Prostate gland (tissue), 2 donors: ENCODE data around the gene SEC61A1.

ENCODE experiments used
- POLR2A ChIP-seq: fragments of 450-650 bp; IDR thresholded peaks from one replicate; pipeline ENCODE4 v1.6.1; 2016; ENCODE audit warnings: antibody characterized with exemption, mild to moderate bottlenecking
- TF ChIP-seq, protein P1 (sequence below), 4 experiments: fragments of 200-600 bp in 2 of 4; fragments of 450-650 bp in 2 of 4; sonication (generic) in 2 of 4; IDR thresholded peaks; 1 replicate in 3 of 4; 2 replicates in 1 of 4; pipeline ENCODE4 v1.5.1; 2016 to 2019; ENCODE audit warnings: antibody characterized with exemption in 4 of 4, mild to moderate bottlenecking in 2 of 4, moderate library complexity in 2 of 4

DNA sequence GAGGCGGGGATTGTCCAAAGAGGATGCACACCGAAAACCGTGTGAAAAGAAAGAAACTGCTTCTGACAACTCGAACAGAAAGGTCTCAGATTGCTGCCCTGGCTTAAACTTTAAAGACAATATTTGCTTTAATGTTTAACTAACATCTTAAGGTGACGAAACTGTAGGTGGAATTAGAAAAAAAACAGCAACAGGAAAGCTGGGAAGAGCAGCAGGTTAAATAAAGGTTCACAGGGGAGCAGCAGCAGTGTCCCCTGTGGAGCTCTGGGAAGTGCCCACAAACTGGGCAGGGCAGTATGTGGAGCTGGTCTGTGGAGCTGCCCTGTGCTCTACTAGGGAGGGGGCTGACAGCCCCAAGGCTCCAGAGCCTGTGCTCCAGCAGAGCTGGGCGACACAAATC, 46.0 kb downstream of the SEC61A1 start:
- TF ChIP-seq, protein P1, sequence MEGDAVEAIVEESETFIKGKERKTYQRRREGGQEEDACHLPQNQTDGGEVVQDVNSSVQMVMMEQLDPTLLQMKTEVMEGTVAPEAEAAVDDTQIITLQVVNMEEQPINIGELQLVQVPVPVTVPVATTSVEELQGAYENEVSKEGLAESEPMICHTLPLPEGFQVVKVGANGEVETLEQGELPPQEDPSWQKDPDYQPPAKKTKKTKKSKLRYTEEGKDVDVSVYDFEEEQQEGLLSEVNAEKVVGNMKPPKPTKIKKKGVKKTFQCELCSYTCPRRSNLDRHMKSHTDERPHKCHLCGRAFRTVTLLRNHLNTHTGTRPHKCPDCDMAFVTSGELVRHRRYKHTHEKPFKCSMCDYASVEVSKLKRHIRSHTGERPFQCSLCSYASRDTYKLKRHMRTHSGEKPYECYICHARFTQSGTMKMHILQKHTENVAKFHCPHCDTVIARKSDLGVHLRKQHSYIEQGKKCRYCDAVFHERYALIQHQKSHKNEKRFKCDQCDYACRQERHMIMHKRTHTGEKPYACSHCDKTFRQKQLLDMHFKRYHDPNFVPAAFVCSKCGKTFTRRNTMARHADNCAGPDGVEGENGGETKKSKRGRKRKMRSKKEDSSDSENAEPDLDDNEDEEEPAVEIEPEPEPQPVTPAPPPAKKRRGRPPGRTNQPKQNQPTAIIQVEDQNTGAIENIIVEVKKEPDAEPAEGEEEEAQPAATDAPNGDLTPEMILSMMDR (IDR thresholded peaks at IDR 0.05), result no peak
- TF ChIP-seq POLR2A, result no peak
